T-helper 2 cell treated with Interferon-gamma antibody and Interleukin-4, amounts not matched to agents 5 μg/mL and 100 μg/mL, for 36 hours (primary cell): ENCODE data around the gene PODN.

Experiments used
- DNase-seq: peaks from one replicate; pipeline ENCODE4 v3.0.0; 2021; ENCODE audit warnings: low spot score
- H3K27ac Mint-ChIP-seq: one replicate; pipeline ENCODE4 v1.8.0; 2021; ENCODE audit warnings: mild to moderate bottlenecking, mixed read lengths
- H3K27me3 Mint-ChIP-seq: one replicate; pipeline ENCODE4 v1.8.0; 2021; ENCODE audit warnings: low read depth, mixed read lengths
- H3K36me3 Mint-ChIP-seq: one replicate; pipeline ENCODE4 v1.8.0; 2021; ENCODE audit warnings: low read depth, mixed read lengths
- H3K4me1 Mint-ChIP-seq: one replicate; pipeline ENCODE4 v1.8.0; 2021; ENCODE audit warnings: low read depth, mixed read lengths
- H3K4me3 Mint-ChIP-seq: one replicate; pipeline ENCODE4 v1.8.0; 2022; ENCODE audit warnings: mild to moderate bottlenecking, moderate library complexity, mixed read lengths
- H3K9me3 Mint-ChIP-seq: one replicate; pipeline ENCODE4 v1.8.0; 2021; ENCODE audit warnings: mixed read lengths

The PODN gene

GRCh38 chr1:53061859-53062707 lies at the start of gene PODN:
PODN (plus strand) TSS chr1:53062213; CDS start chr1:53069856, 7,643 bp downstream.
- no peaks in the 10 kb centered on the region for H3K9me3 Mint-ChIP-seq
- DNase-seq = no peak
- peak within 1 kb of the TSS; percentile 32 for H3K4me3 Mint-ChIP-seq
- no peaks in the 10 kb centered on the region for H3K36me3 Mint-ChIP-seq
- peaks cover 69% of the 10 kb centered on the region for H3K27me3 Mint-ChIP-seq
- no peaks in the 10 kb centered on the region for H3K4me1 Mint-ChIP-seq
- H3K27ac Mint-ChIP-seq = no peak within 1 kb of the TSS

- Mint-ChIP-seq H3K4me3 (peak overlapping the region; percentile 86), H3K4me1 (peaks cover 22% of the 10 kb centered on the region)
These were observed 47.1 kb upstream of the PODN start for GRCh38 chr1:53014791-53015507.

GRCh38 chr1:53015508-53015860 lies 46.5 kb upstream of the PODN start:
- H3K36me3 Mint-ChIP-seq = peaks cover 9% of the 10 kb centered on the region
- H3K27me3 Mint-ChIP-seq = no peaks in the 10 kb centered on the region
- peak overlapping the region; percentile 1 for H3K27ac Mint-ChIP-seq
- peaks cover 22% of the 10 kb centered on the region for H3K4me1 Mint-ChIP-seq
- no peak for DNase-seq
- peak overlapping the region; percentile 86 for H3K4me3 Mint-ChIP-seq
- no peaks in the 10 kb centered on the region for H3K9me3 Mint-ChIP-seq

More at GRCh38 chr1:53014791-53015507, 47.1 kb upstream of the PODN start:
- Mint-ChIP-seq H3K36me3 (peaks cover 9% of the 10 kb centered on the region), H3K27ac (peak overlapping the region; percentile 72), H3K27me3 (no peaks in the 10 kb centered on the region), H3K9me3 (no peaks in the 10 kb centered on the region)
- DNase-seq = peak; percentile 76

GRCh38 chr1:53016705-53017104 lies 45.3 kb upstream of the PODN start:
- peaks cover 22% of the 10 kb centered on the region for H3K4me1 Mint-ChIP-seq
- no peaks in the 10 kb centered on the region for H3K9me3 Mint-ChIP-seq
- H3K4me3 Mint-ChIP-seq = no peak overlapping the region
- DNase-seq = no peak
- H3K27ac Mint-ChIP-seq = no peak overlapping the region
- H3K36me3 Mint-ChIP-seq = peaks cover 9% of the 10 kb centered on the region
- no peaks in the 10 kb centered on the region for H3K27me3 Mint-ChIP-seq

GRCh38 chr1:53020588-53020987 lies 41.4 kb upstream of the PODN start:
- Mint-ChIP-seq H3K4me1 (peaks cover 15% of the 10 kb centered on the region), H3K36me3 (peaks cover 6% of the 10 kb centered on the region), H3K27ac (no peak overlapping the region), H3K27me3 (no peaks in the 10 kb centered on the region), H3K4me3 (no peak overlapping the region), H3K9me3 (no peaks in the 10 kb centered on the region)
- DNase-seq = no peak

- H3K4me3 Mint-ChIP-seq = no peak overlapping the region
- peaks cover 5% of the 10 kb centered on the region for H3K4me1 Mint-ChIP-seq
These were observed 39.8 kb upstream of the PODN start for GRCh38 chr1:53022179-53022578.

GRCh38 chr1:53023546-53023945 lies 38.5 kb upstream of the PODN start:
- Mint-ChIP-seq H3K4me1 (peaks cover 6% of the 10 kb centered on the region), H3K4me3 (no peak overlapping the region), H3K36me3 (no peaks in the 10 kb centered on the region), H3K27ac (no peak overlapping the region), H3K27me3 (no peaks in the 10 kb centered on the region), H3K9me3 (no peaks in the 10 kb centered on the region)
- DNase-seq = no peak

More at GRCh38 chr1:53022179-53022578, 39.8 kb upstream of the PODN start:
- DNase-seq = no peak
- H3K9me3 Mint-ChIP-seq = no peaks in the 10 kb centered on the region
- peaks cover 3% of the 10 kb centered on the region for H3K36me3 Mint-ChIP-seq
- no peaks in the 10 kb centered on the region for H3K27me3 Mint-ChIP-seq
- no peak overlapping the region for H3K27ac Mint-ChIP-seq

- Mint-ChIP-seq H3K4me1 (peaks cover 6% of the 10 kb centered on the region), H3K9me3 (no peaks in the 10 kb centered on the region), H3K27me3 (no peaks in the 10 kb centered on the region), H3K4me3 (no peak overlapping the region), H3K36me3 (no peaks in the 10 kb centered on the region), H3K27ac (no peak overlapping the region)
- no peak for DNase-seq
These were observed 37.9 kb upstream of the PODN start for GRCh38 chr1:53024117-53024516.

GRCh38 chr1:53025034-53025768 lies 36.8 kb upstream of the PODN start:
- H3K4me3 Mint-ChIP-seq = no peak overlapping the region
- H3K9me3 Mint-ChIP-seq = no peaks in the 10 kb centered on the region
- H3K36me3 Mint-ChIP-seq = no peaks in the 10 kb centered on the region
- no peak for DNase-seq
- peaks cover 6% of the 10 kb centered on the region for H3K4me1 Mint-ChIP-seq
- no peak overlapping the region for H3K27ac Mint-ChIP-seq
- H3K27me3 Mint-ChIP-seq = no peaks in the 10 kb centered on the region

GRCh38 chr1:53025769-53026112 lies 36.3 kb upstream of the PODN start:
- H3K36me3 Mint-ChIP-seq = no peaks in the 10 kb centered on the region
- no peak overlapping the region for H3K4me3 Mint-ChIP-seq
- H3K4me1 Mint-ChIP-seq = peaks cover 6% of the 10 kb centered on the region
- no peak for DNase-seq
- no peak overlapping the region for H3K27ac Mint-ChIP-seq
- H3K9me3 Mint-ChIP-seq = no peaks in the 10 kb centered on the region
- H3K27me3 Mint-ChIP-seq = no peaks in the 10 kb centered on the region

GRCh38 chr1:53026254-53026653 lies 35.8 kb upstream of the PODN start:
- peaks cover 6% of the 10 kb centered on the region for H3K4me1 Mint-ChIP-seq
- DNase-seq = no peak
- no peaks in the 10 kb centered on the region for H3K27me3 Mint-ChIP-seq
- no peak overlapping the region for H3K4me3 Mint-ChIP-seq
- H3K9me3 Mint-ChIP-seq = no peaks in the 10 kb centered on the region
- no peak overlapping the region for H3K27ac Mint-ChIP-seq
- peaks cover 1% of the 10 kb centered on the region for H3K36me3 Mint-ChIP-seq

GRCh38 chr1:53031732-53032131 lies 30.3 kb upstream of the PODN start:
- H3K4me3 Mint-ChIP-seq = no peak overlapping the region
- H3K36me3 Mint-ChIP-seq = peaks cover 13% of the 10 kb centered on the region
- DNase-seq = no peak
- H3K27ac Mint-ChIP-seq = no peak overlapping the region
- peaks cover 4% of the 10 kb centered on the region for H3K4me1 Mint-ChIP-seq
- H3K9me3 Mint-ChIP-seq = no peaks in the 10 kb centered on the region
- H3K27me3 Mint-ChIP-seq = no peaks in the 10 kb centered on the region

GRCh38 chr1:53037159-53037558 lies 24.9 kb upstream of the PODN start:
- H3K4me3 Mint-ChIP-seq = no peak overlapping the region
- H3K4me1 Mint-ChIP-seq = no peaks in the 10 kb centered on the region
- peaks cover 18% of the 10 kb centered on the region for H3K36me3 Mint-ChIP-seq
- no peak overlapping the region for H3K27ac Mint-ChIP-seq
- no peak for DNase-seq
- H3K9me3 Mint-ChIP-seq = no peaks in the 10 kb centered on the region
- H3K27me3 Mint-ChIP-seq = no peaks in the 10 kb centered on the region

GRCh38 chr1:53038566-53038965 lies 23.4 kb upstream of the PODN start:
- DNase-seq = no peak
- Mint-ChIP-seq H3K36me3 (peaks cover 13% of the 10 kb centered on the region), H3K27me3 (no peaks in the 10 kb centered on the region), H3K27ac (no peak overlapping the region), H3K4me1 (no peaks in the 10 kb centered on the region), H3K4me3 (no peak overlapping the region), H3K9me3 (no peaks in the 10 kb centered on the region)
